ENCODE measurements around the gene UBIAD1.
A peak's percentile ranks its signal among the peaks of the same experiment; 100 is the strongest.

Gene UBIAD1

GRCh38 chr1:11279630-11280029 lies 6.6 kb downstream of the UBIAD1 start:
- DNase-seq (ENCODE audit: low read depth, low spot score), result no peak
- H3K4me3 ChIP-seq (ENCODE audit: low read depth, low read length), result no peak overlapping the region
- TF ChIP-seq CTCF (IDR thresholded peaks at IDR 0.05; ENCODE audit: low read depth, low read length), result no peak
- in situ Hi-C loops (cut with HindIII; ENCODE audit: low sequenced_read_pairs), result no loop called here

GRCh38 chr1:11280719-11281376 lies 7.8 kb downstream of the UBIAD1 start:
- no peak for TF ChIP-seq CTCF (IDR thresholded peaks at IDR 0.05; ENCODE audit: low read depth, low read length)

GRCh38 chr1:11281518-11282331 lies 8.7 kb downstream of the UBIAD1 start:
- in situ Hi-C loops (cut with HindIII; ENCODE audit: low sequenced_read_pairs), result no loop called here
- peak; percentile 96 for DNase-seq (ENCODE audit: low read depth, low spot score)
- TF ChIP-seq CTCF (IDR thresholded peaks at IDR 0.05; ENCODE audit: low read depth, low read length), result no peak
- no peak overlapping the region for H3K4me3 ChIP-seq (ENCODE audit: low read depth, low read length)

More at GRCh38 chr1:11280719-11281376, 7.8 kb downstream of the UBIAD1 start:
- DNase-seq (ENCODE audit: low read depth, low spot score), result no peak
- H3K4me3 ChIP-seq (ENCODE audit: low read depth, low read length), result no peak overlapping the region
- in situ Hi-C loops (cut with HindIII; ENCODE audit: low sequenced_read_pairs), result no loop called here

GRCh38 chr1:11283151-11283550 lies 10.2 kb downstream of the UBIAD1 start:
- no peak overlapping the region for H3K4me3 ChIP-seq (ENCODE audit: low read depth, low read length)
- no peak for DNase-seq (ENCODE audit: low read depth, low spot score)
- TF ChIP-seq CTCF (IDR thresholded peaks at IDR 0.05; ENCODE audit: low read depth, low read length), result no peak
- in situ Hi-C loops (cut with HindIII; ENCODE audit: low sequenced_read_pairs), result no loop called here

- in situ Hi-C loops (cut with HindIII; ENCODE audit: low sequenced_read_pairs), result no loop called here
- H3K4me3 ChIP-seq (ENCODE audit: low read depth, low read length), result no peak overlapping the region
- DNase-seq (ENCODE audit: low read depth, low spot score), result no peak
- TF ChIP-seq CTCF (IDR thresholded peaks at IDR 0.05; ENCODE audit: low read depth, low read length), result no peak
These were observed 11.8 kb downstream of the UBIAD1 start for GRCh38 chr1:11284784-11285183.

- peak; percentile 25 for DNase-seq (ENCODE audit: low read depth, low spot score)
- TF ChIP-seq CTCF (IDR thresholded peaks at IDR 0.05; ENCODE audit: low read depth, low read length), result peak; percentile 32
- no peak overlapping the region for H3K4me3 ChIP-seq (ENCODE audit: low read depth, low read length)
- in situ Hi-C loops (cut with HindIII; ENCODE audit: low sequenced_read_pairs), result no loop called here
These were observed 13.1 kb downstream of the UBIAD1 start for GRCh38 chr1:11285883-11286734.

Measured in astrocyte of the spinal cord (primary cell).